MM.1S (cell line): ENCODE results near the gene RNF214.

Experiments used
- EZH2 ChIP-seq: fragments of 300-600 bp; sonication (generic); optimal IDR thresholded peaks from 2 replicates; pipeline ENCODE3; 2017; ENCODE audit warnings: low read depth, mild to moderate bottlenecking, antibody characterized with exemption, low read length, mixed read lengths
- TF ChIP-seq, protein P1 (sequence below): fragments of 300-600 bp; sonication (generic); IDR thresholded peaks from 2 replicates; pipeline ENCODE4 v1.5.1; 2016; ENCODE audit warnings: antibody characterized with exemption, low read length, mixed read lengths

DNA sequence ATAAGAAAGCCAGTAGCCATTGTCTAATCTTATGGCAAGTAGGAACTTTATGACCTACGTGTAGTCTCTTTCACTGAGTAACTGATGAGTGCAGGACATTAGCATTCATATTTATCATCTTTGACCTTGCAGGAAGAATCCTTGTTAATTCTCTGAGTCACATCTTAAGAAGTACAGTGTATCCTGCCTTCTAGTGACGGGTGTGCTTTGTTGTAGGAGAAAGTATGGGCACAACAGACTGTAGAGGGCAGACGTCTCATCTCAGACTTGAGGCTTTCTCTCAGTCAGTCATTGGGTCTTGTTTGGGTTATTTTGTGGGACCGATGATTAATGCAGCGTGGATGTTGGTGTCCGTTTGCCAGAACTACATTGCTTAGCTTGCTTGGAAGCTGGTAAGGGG is 6.8 kb downstream of the RNF214 start:
- TF ChIP-seq, protein P1, sequence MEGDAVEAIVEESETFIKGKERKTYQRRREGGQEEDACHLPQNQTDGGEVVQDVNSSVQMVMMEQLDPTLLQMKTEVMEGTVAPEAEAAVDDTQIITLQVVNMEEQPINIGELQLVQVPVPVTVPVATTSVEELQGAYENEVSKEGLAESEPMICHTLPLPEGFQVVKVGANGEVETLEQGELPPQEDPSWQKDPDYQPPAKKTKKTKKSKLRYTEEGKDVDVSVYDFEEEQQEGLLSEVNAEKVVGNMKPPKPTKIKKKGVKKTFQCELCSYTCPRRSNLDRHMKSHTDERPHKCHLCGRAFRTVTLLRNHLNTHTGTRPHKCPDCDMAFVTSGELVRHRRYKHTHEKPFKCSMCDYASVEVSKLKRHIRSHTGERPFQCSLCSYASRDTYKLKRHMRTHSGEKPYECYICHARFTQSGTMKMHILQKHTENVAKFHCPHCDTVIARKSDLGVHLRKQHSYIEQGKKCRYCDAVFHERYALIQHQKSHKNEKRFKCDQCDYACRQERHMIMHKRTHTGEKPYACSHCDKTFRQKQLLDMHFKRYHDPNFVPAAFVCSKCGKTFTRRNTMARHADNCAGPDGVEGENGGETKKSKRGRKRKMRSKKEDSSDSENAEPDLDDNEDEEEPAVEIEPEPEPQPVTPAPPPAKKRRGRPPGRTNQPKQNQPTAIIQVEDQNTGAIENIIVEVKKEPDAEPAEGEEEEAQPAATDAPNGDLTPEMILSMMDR, result no peak
- no peak for TF ChIP-seq EZH2
